Testis (tissue), 2 donors: ENCODE data around the gene ADCY10.

Experiments
- POLR2A ChIP-seq: fragments of 450-650 bp; IDR thresholded peaks from one replicate; pipeline ENCODE4 v1.6.1; 2017; ENCODE audit warnings: antibody characterized with exemption, mild to moderate bottlenecking, moderate library complexity
- TF ChIP-seq, protein P1 (sequence below), 3 experiments: fragments of 450-650 bp in 2 of 3; fragments of 200-600 bp in 1 of 3; sonication (generic) in 1 of 3; IDR thresholded peaks; one replicate each; pipeline ENCODE4 v1.5.1; 2016 to 2019; ENCODE audit warnings: antibody characterized with exemption in 3 of 3, mild to moderate bottlenecking in 2 of 3, moderate library complexity in 1 of 3

GRCh38 chr1:167829868-167830267 lies 84.1 kb downstream of the ADCY10 start:
- TF ChIP-seq, protein P1, sequence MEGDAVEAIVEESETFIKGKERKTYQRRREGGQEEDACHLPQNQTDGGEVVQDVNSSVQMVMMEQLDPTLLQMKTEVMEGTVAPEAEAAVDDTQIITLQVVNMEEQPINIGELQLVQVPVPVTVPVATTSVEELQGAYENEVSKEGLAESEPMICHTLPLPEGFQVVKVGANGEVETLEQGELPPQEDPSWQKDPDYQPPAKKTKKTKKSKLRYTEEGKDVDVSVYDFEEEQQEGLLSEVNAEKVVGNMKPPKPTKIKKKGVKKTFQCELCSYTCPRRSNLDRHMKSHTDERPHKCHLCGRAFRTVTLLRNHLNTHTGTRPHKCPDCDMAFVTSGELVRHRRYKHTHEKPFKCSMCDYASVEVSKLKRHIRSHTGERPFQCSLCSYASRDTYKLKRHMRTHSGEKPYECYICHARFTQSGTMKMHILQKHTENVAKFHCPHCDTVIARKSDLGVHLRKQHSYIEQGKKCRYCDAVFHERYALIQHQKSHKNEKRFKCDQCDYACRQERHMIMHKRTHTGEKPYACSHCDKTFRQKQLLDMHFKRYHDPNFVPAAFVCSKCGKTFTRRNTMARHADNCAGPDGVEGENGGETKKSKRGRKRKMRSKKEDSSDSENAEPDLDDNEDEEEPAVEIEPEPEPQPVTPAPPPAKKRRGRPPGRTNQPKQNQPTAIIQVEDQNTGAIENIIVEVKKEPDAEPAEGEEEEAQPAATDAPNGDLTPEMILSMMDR (IDR thresholded peaks at IDR 0.05), result no peak
- no peak for TF ChIP-seq POLR2A
